GM12878 (cell line): ENCODE results near the gene IL17B. TPM values are rescaled to one million over a fixed set of nuclear protein-coding genes. Genes with fewer than 3 reads are reported as not detected.

ENCODE experiments used
- ATAC-seq: fragments of 200-7000 bp; cut with Tn5 transposase; 3 replicates; pipeline ENCODE4 v1.9.1; 2020; ENCODE audit warnings: mild to moderate bottlenecking, moderate library complexity
- BruUV-seq: library from RNA; stranded (reverse); fragments of 400-500 nt; replicated peaks from 2 replicates; lab custom pipeline; 2021; lab: Mats Ljungman, UMichigan
- CTCF ChIA-PET: fragments of 300-600 bp; sonication (Branson Sonifier 250); formaldehyde crosslinking; extraction: SDS; loops from one replicate; lab custom pipeline; 2021; ENCODE audit warnings: inconsistent platforms; lab: Yijun Ruan, JAX
- POLR2A ChIA-PET: fragments of 350-600 bp; formaldehyde crosslinking; extraction: SDS; loops from one replicate; lab custom pipeline; 2021; ENCODE audit warnings: inconsistent platforms; lab: Charles Lee
- RAD21 ChIA-PET: fragments of 300-600 bp; sonication (Branson Sonifier 250); formaldehyde crosslinking; loops from one replicate; lab custom pipeline; 2023; ENCODE audit warnings: antibody characterized with exemption; ENCODE audit not compliant: unreplicated experiment; lab: Charles Lee
- SMC1A ChIA-PET: fragments of 300-600 bp; sonication (Branson Sonifier 250); formaldehyde crosslinking; loops from one replicate; lab custom pipeline; 2023; ENCODE audit not compliant: unreplicated experiment, uncharacterized antibody; lab: Charles Lee
- DNase-seq: peaks from one replicate; pipeline ENCODE4 v3.0.0-alpha.2; 2011; ENCODE audit warnings: low read depth, low spot score
- FAIRE-seq: peaks from 3 replicates; lab custom pipeline; 2011; peaks lifted over from hg19 to GRCh38; lab: Jason Lieb, UNC
- H2AFZ ChIP-seq: 2 replicates; pipeline ENCODE4 v1.6.0; 2011; ENCODE audit warnings: low read depth, low read length, control low read depth; ENCODE audit not compliant: control insufficient read depth
- H3K27ac ChIP-seq: 2 replicates; pipeline ENCODE4 v1.5.1; 2011; ENCODE audit warnings: control low read depth; ENCODE audit not compliant: control insufficient read depth, insufficient read depth
- H3K27me3 ChIP-seq, 2 experiments: replicated peaks in 1 of 2; 2 replicates each; pipeline versions ENCODE4 v1.6.0 to v1.6.1; 2011; ENCODE audit warnings: low read length in 1 of 2; ENCODE audit not compliant: control insufficient read depth in 2 of 2, insufficient read depth in 2 of 2
- H3K36me3 ChIP-seq, 2 experiments: 2 replicates each; pipeline ENCODE4 v1.5.1; 2011; ENCODE audit warnings: low read length in 1 of 2; ENCODE audit not compliant: control insufficient read depth in 2 of 2, insufficient read depth in 2 of 2
- H3K4me1 ChIP-seq: 2 replicates; pipeline ENCODE4 v1.6.1; 2011; ENCODE audit warnings: mild to moderate bottlenecking, low read length, moderate library complexity, mixed read lengths; ENCODE audit not compliant: control insufficient read depth, insufficient read depth
- H3K4me2 ChIP-seq: 2 replicates; pipeline ENCODE4 v1.6.0; 2011; ENCODE audit warnings: control low read depth; ENCODE audit not compliant: control insufficient read depth, insufficient read depth
- H3K4me3 ChIP-seq: fragments of 200-600 bp; sonication (generic); 2 replicates; pipeline ENCODE4 v1.5.1; 2016
- H3K79me2 ChIP-seq: 2 replicates; pipeline ENCODE4 v1.6.0; 2011; ENCODE audit warnings: low read length; ENCODE audit not compliant: control insufficient read depth, insufficient read depth
- H3K9ac ChIP-seq: 2 replicates; pipeline ENCODE4 v1.8.0; 2011; ENCODE audit warnings: low read length, control low read depth, mixed read lengths; ENCODE audit not compliant: control insufficient read depth, insufficient read depth
- H3K9me3 ChIP-seq: replicated peaks from 3 replicates; pipeline ENCODE4 v1.5.1; 2011; ENCODE audit warnings: mild to moderate bottlenecking, low read length; ENCODE audit not compliant: control insufficient read depth, insufficient read depth
- H4K20me1 ChIP-seq: 2 replicates; pipeline ENCODE4 v1.6.0; 2011; ENCODE audit not compliant: control insufficient read depth, insufficient read depth
- MLLT1 ChIP-seq: fragments of 450-650 bp; IDR thresholded peaks from 2 replicates; pipeline ENCODE4 v1.6.1; 2016; ENCODE audit warnings: mild to moderate bottlenecking
- MYC ChIP-seq: IDR thresholded peaks from 2 replicates; pipeline ENCODE4 v1.6.1; 2011; ENCODE audit warnings: mild to moderate bottlenecking, low read length, moderate library complexity, inconsistent platforms; ENCODE audit not compliant: insufficient read depth, insufficient replicate concordance, insufficient read length, severe bottlenecking
- NBN ChIP-seq: fragments of 450-650 bp; IDR thresholded peaks from 2 replicates; pipeline ENCODE4 v1.6.1; 2016
- WGBS: methylation state at CpG from one replicate; pipeline ENCODE4 v1.1.6; 2016; ENCODE audit warnings: low lambda C conversion rate; ENCODE audit not compliant: insufficient replicate concordance, insufficient coverage; ENCODE audit errors: missing lambda C conversion rate; 5-methylcytosine and 5-hydroxymethylcytosine counted together
- in situ Hi-C: fragments of 300-500 bp; cut with MboI; formaldehyde crosslinking; loops from 9 replicates; pipeline ENCODE4 v1.14.3; 2018; ENCODE audit warnings: mixed read lengths
- intact Hi-C: fragments of 100-400 bp; cut with micrococcal nuclease; formaldehyde crosslinking; loops from one replicate; pipeline ENCODE4 v1.14.2; 2022; ENCODE audit not compliant: unreplicated experiment
- polyA plus RNA-seq, 11 experiments: library from polyadenylated mRNA; depleted of rRNA in 4 of 11; unstranded in 6 of 11; stranded (reverse) in 5 of 11; fragments of >200 nt; fragmentation: Nextera tagmentation in 4 of 11; fragmentation: Illumina TruSeq in 1 of 11; extraction: Ambion mirVana in 4 of 11; extraction: Trizol in 1 of 11; gene quantifications; 1 replicate in 1 of 11; 2 replicates in 10 of 11; pipeline versions ENCODE4 v1.2.1 to v1.2.3, GENCODE V29; 2011 to 2016; ENCODE audit warnings: inconsistent platforms in 2 of 11, missing spikeins in 2 of 11, low read depth in 1 of 11
- total RNA-seq, 4 experiments: library from RNA; depleted of rRNA in 3 of 4; stranded (reverse); fragments of >200 nt in 3 of 4; fragmentation: Illumina TruSeq in 1 of 4; extraction: Trizol in 1 of 4; gene quantifications; 2 replicates each; pipeline versions ENCODE4 v1.2.1 to v1.2.3, GENCODE V29; 2013 to 2021

Gene IL17B
- total and polyA plus RNA-seq, 10 of the 15 experiments (the other 5 are each of a cell fraction or from before 2014, with no cell fraction given): not detected

GRCh38 chr5:149420545-149421371 is 41.7 kb upstream of the IL17B start:
- FAIRE-seq: no peak
- H3K79me2 ChIP-seq: no peaks in the 10 kb centered on the region
- TF ChIP-seq MYC (no peak), NBN (no peak), MLLT1 (0 out of 2 replicates have a peak, but pooled peaks have one; percentile 61)
- TF ChIP-seq, all 136 proteins: peak for 1
- in situ Hi-C loops (no loop called here), intact Hi-C loops (no loop called here)
- Histone ChIP-seq H3K4me2 (no peak overlapping the region), H3K9me3 (no peaks in the 10 kb centered on the region), H4K20me1 (no peaks in the 10 kb centered on the region), H3K4me3 (no peak overlapping the region), H3K4me1 (no peaks in the 10 kb centered on the region), H3K9ac (no peak overlapping the region), H3K36me3 (no peaks in the 10 kb centered on the region), H3K27me3 (no peaks in the 10 kb centered on the region), H2AFZ (no peak overlapping the region), H3K27ac (no peak overlapping the region)
- ChIA-PET SMC1A (interaction anchor here (1.0 kb wide), 1 partner anchor 195 kb away, joined by 3 read pairs; no protein-coding TSS in a partner anchor), POLR2A (interaction anchor here (0.9 to 1.2 kb wide), 2 partner anchors 20 to 37 kb away, joined by 3 to 11 read pairs; no protein-coding TSS in a partner anchor), RAD21 (interaction anchor here (1.0 to 1.2 kb wide), 2 partner anchors 13 to 39 kb away, joined by 3 read pairs; no protein-coding TSS in a partner anchor), CTCF (interaction anchor here (0.6 to 2.1 kb wide), 8 partner anchors 12 to 198 kb away, joined by 3 to 8 read pairs (median 4); no protein-coding TSS in a partner anchor)
- 52% methylated on average over 18 of the region's 18 CpGs for WGBS
- no TSS peak for BruUV-seq
- ATAC-seq (no peak), DNase-seq (no peak)
